ENCODE data around the gene TMEM115. TPM values are rescaled to one million over a fixed set of nuclear protein-coding genes. Genes with fewer than 3 reads are reported as not detected.

TMEM115 gene
- total RNA-seq, 1 experiment from 2014 or later: 17.3 TPM

DNA sequence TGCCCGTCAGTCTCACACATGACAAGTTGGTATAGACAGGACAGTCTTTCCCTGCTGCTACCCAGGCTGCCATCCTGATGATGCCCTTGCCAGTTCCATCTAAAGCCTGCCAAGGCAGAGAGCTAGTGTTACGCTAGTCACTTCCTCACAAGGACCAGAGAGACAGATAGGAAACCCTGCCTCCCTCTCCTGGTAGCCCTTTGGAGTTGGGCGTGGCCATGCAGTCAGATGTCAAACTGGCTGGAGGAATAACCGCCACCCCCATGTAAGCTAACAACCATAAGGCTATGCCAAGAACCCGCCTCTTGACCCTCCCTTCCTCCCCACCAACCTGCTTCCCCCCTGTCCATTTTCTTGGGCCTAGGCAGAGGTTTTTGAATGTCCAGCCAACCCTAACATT, 2.8 kb downstream of the TMEM115 start:
- Histone ChIP-seq H3K4me1 (ENCODE audit: insufficient read depth, low read length, poor library complexity, severe bottlenecking) (no peaks in the 10 kb centered on the region), H3K36me3 (ENCODE audit: insufficient read depth, low read length, poor library complexity, severe bottlenecking) (peaks cover 3% of the 10 kb centered on the region), H3K27me3 (replicated peaks; ENCODE audit: insufficient read depth, low read depth, low read length, poor library complexity) (no peaks in the 10 kb centered on the region), H3K27ac (ENCODE audit: low read depth, low read length, poor library complexity, severe bottlenecking) (no peak overlapping the region), H3K4me3 (ENCODE audit: low read depth, low read length, poor library complexity, severe bottlenecking) (no peak overlapping the region), H3K9me3 (ENCODE audit: low read depth, low read length, poor library complexity, severe bottlenecking) (no peaks in the 10 kb centered on the region)
- ChIA-PET POLR2A (ENCODE audit: low non-redundant PET) (no interaction called here), CTCF (interaction anchor here (0.6 kb wide), 1 partner anchor 178 kb away, joined by 7 read pairs; no protein-coding TSS in a partner anchor)
- TF ChIP-seq EZH2 (IDR thresholded peaks at IDR 0.05; ENCODE audit: borderline replicate concordance, low read depth, low read length, poor library complexity, severe bottlenecking) (no peak), CTCF (conservative IDR thresholded peaks at IDR 0.05; ENCODE audit: low read depth, low read length) (no peak)
- BruUV-seq (replicated peaks): no TSS peak
- DNase-seq (ENCODE audit: low spot score): no peak
- intact Hi-C loops (cut with micrococcal nuclease; ENCODE audit: unreplicated experiment): no loop called here

DNA sequence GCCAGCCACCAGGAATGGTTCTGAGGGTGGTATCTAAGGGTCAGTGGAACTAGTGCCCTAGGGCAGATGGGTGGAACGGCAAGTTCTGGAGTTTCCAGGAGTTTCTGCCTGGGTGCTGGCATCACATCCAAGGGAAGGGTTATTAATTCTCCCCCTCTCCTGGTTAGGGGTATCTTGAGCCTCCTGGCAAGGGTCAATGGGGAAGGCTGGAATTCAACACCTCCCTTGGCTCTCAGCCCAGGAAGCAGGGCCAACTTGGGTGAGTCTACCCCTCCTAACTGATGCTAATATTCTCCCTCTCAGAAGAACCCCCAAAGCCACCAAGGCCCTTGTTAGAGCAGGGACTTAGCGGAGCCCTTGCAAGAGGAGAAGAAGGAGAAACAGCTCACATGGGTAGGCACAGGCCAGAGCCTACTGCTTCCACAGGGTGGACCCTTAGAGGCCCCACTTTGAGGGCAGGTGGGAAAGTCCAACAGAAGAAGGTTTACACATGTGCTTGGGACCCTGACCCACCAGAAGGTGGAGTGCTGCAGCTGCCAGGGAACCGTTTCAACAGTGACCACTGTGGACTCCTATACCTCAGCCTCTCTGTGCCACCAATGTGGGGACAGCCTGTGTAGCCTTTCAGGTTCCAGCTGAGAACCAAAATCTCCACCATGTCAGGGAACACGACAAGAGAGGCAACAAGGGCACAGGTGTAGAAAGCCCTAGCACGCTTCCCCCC, 3.3 kb downstream of the TMEM115 start:
- TF ChIP-seq CTCF (conservative IDR thresholded peaks at IDR 0.05; ENCODE audit: low read depth, low read length): no peak
- TF ChIP-seq EZH2 (IDR thresholded peaks at IDR 0.05; ENCODE audit: borderline replicate concordance, low read depth, low read length, poor library complexity, severe bottlenecking): no peak
- H3K4me3 ChIP-seq (ENCODE audit: low read depth, low read length, poor library complexity, severe bottlenecking): no peak overlapping the region
- POLR2A ChIA-PET (ENCODE audit: low non-redundant PET): no interaction called here
- no peaks in the 10 kb centered on the region for H3K9me3 ChIP-seq (ENCODE audit: low read depth, low read length, poor library complexity, severe bottlenecking)
- intact Hi-C loops (cut with micrococcal nuclease; ENCODE audit: unreplicated experiment): no loop called here
- no peak for DNase-seq (ENCODE audit: low spot score)
- no TSS peak for BruUV-seq (replicated peaks)
- peaks cover 3% of the 10 kb centered on the region for H3K36me3 ChIP-seq (ENCODE audit: insufficient read depth, low read length, poor library complexity, severe bottlenecking)
- CTCF ChIA-PET: no interaction called here
- no peaks in the 10 kb centered on the region for H3K27me3 ChIP-seq (replicated peaks; ENCODE audit: insufficient read depth, low read depth, low read length, poor library complexity)
- no peak overlapping the region for H3K27ac ChIP-seq (ENCODE audit: low read depth, low read length, poor library complexity, severe bottlenecking)
- peaks cover 5% of the 10 kb centered on the region for H3K4me1 ChIP-seq (ENCODE audit: insufficient read depth, low read length, poor library complexity, severe bottlenecking)

GRCh38 chr3:50354850-50355249, 4.5 kb downstream of the TMEM115 start:
- ChIA-PET POLR2A (ENCODE audit: low non-redundant PET) (no interaction called here), CTCF (no interaction called here)
- no peaks in the 10 kb centered on the region for H3K9me3 ChIP-seq (ENCODE audit: low read depth, low read length, poor library complexity, severe bottlenecking)
- peaks cover 5% of the 10 kb centered on the region for H3K4me1 ChIP-seq (ENCODE audit: insufficient read depth, low read length, poor library complexity, severe bottlenecking)
- no peak for DNase-seq (ENCODE audit: low spot score)
- H3K27me3 ChIP-seq (replicated peaks; ENCODE audit: insufficient read depth, low read depth, low read length, poor library complexity): no peaks in the 10 kb centered on the region
- intact Hi-C loops (cut with micrococcal nuclease; ENCODE audit: unreplicated experiment): loop anchor here (5.0 kb wide), 1 partner anchor 187 kb away; no protein-coding TSS in a partner anchor
- TF ChIP-seq CTCF (conservative IDR thresholded peaks at IDR 0.05; ENCODE audit: low read depth, low read length) (no peak), EZH2 (IDR thresholded peaks at IDR 0.05; ENCODE audit: borderline replicate concordance, low read depth, low read length, poor library complexity, severe bottlenecking) (no peak)
- H3K36me3 ChIP-seq (ENCODE audit: insufficient read depth, low read length, poor library complexity, severe bottlenecking): peaks cover 3% of the 10 kb centered on the region
- H3K4me3 ChIP-seq (ENCODE audit: low read depth, low read length, poor library complexity, severe bottlenecking): no peak overlapping the region
- no peak overlapping the region for H3K27ac ChIP-seq (ENCODE audit: low read depth, low read length, poor library complexity, severe bottlenecking)
- BruUV-seq (replicated peaks): no TSS peak
